NCI-H2029 treated with DMSO at 0.1 percent for 48 hours (cell line): Measurements from ENCODE around the gene PDE4A.
A peak's percentile ranks its signal among the peaks of the same experiment; 100 is the strongest.
"Not testable (repeated sequence)": the region's sequence is repeated elsewhere in the genome, so short reads cannot be mapped to it uniquely, and the experiment has no call there.

Source experiments
- DNase-seq: peaks from one replicate; lab custom pipeline; 2025; lab: John Stamatoyannopoulos, UW

PDE4A gene

GRCh38 chr19:10462042-10462441 is 41.7 kb downstream of the PDE4A start:
- not testable (repeated sequence) for DNase-seq

GRCh38 chr19:10462557-10462956 is 42.2 kb downstream of the PDE4A start:
- no peak for DNase-seq

GRCh38 chr19:10464456-10464855 is 44.1 kb downstream of the PDE4A start:
- no peak for DNase-seq

GRCh38 chr19:10467104-10467706 is 46.9 kb downstream of the PDE4A start:
- no peak for DNase-seq

- DNase-seq = no peak
Observed at GRCh38 chr19:10468133-10468532, 47.8 kb downstream of the PDE4A start.

- DNase-seq = no peak
Observed at GRCh38 chr19:10471909-10472308, 51.6 kb downstream of the PDE4A start.

GRCh38 chr19:10473192-10473591 is 52.9 kb downstream of the PDE4A start:
- no peak for DNase-seq

GRCh38 chr19:10474962-10475451 is 54.7 kb downstream of the PDE4A start:
- no peak for DNase-seq

GRCh38 chr19:10478476-10478875 is 58.1 kb downstream of the PDE4A start:
- no peak for DNase-seq

GRCh38 chr19:10478903-10479384 is 58.6 kb downstream of the PDE4A start:
- DNase-seq = peak; percentile 79

- DNase-seq = no peak
Observed at GRCh38 chr19:10486551-10486950, 66.2 kb downstream of the PDE4A start.

GRCh38 chr19:10491472-10492047 is 71.2 kb downstream of the PDE4A start:
- DNase-seq = no peak

GRCh38 chr19:10497371-10497770 is 77.0 kb downstream of the PDE4A start:
- no peak for DNase-seq

GRCh38 chr19:10499550-10500246 is 79.4 kb downstream of the PDE4A start:
- no peak for DNase-seq

GRCh38 chr19:10500247-10500592 is 79.9 kb downstream of the PDE4A start:
- no peak for DNase-seq

- DNase-seq = peak; percentile 90
Observed at GRCh38 chr19:10501971-10502523, 81.7 kb downstream of the PDE4A start.

GRCh38 chr19:10502524-10503001 is 82.2 kb downstream of the PDE4A start:
- DNase-seq = peak; percentile 51

- DNase-seq = no peak
Observed at GRCh38 chr19:10503002-10503789, 82.9 kb downstream of the PDE4A start, which contains the start of gene KEAP1. KEAP1 (minus strand) TSS chr19:10503356; CDS start chr19:10500033, 3,323 bp downstream.

GRCh38 chr19:10505583-10506229 is 85.4 kb downstream of the PDE4A start:
- DNase-seq = no peak

- DNase-seq = no peak
Observed at GRCh38 chr19:10508036-10508435, 87.7 kb downstream of the PDE4A start.

- DNase-seq = no peak
Observed at GRCh38 chr19:10508707-10509106, 88.4 kb downstream of the PDE4A start.
